Calu3 (cell line): ENCODE measurements around the gene C5orf63. TPM values are rescaled to one million over a fixed set of nuclear protein-coding genes. Genes with fewer than 3 reads are reported as not detected.

Source experiments
- BruUV-seq: library from RNA; stranded (reverse); fragments of 400-500 nt; replicated peaks from 2 replicates; lab custom pipeline; 2021; lab: Mats Ljungman, UMichigan
- CTCF ChIA-PET: fragments of 300-600 bp; sonication (Branson Sonifier 250); formaldehyde crosslinking; loops from one replicate; lab custom pipeline; 2022; ENCODE audit warnings: antibody characterized with exemption; lab: Charles Lee
- DNase-seq: peaks from one replicate; pipeline ENCODE4 v3.0.0; 2022
- H3K27ac Mint-ChIP-seq: one replicate; pipeline ENCODE4 v1.8.0; 2022; ENCODE audit warnings: mixed read lengths; ENCODE audit not compliant: unreplicated experiment
- H3K27me3 Mint-ChIP-seq: one replicate; pipeline ENCODE4 v1.8.0; 2022; ENCODE audit warnings: mixed read lengths; ENCODE audit not compliant: unreplicated experiment
- H3K36me3 Mint-ChIP-seq: one replicate; pipeline ENCODE4 v1.8.0; 2022; ENCODE audit warnings: mild to moderate bottlenecking, moderate library complexity, mixed read lengths; ENCODE audit not compliant: insufficient read depth, unreplicated experiment
- H3K4me1 Mint-ChIP-seq: one replicate; pipeline ENCODE4 v1.8.0; 2022; ENCODE audit warnings: mild to moderate bottlenecking, low read depth, mixed read lengths; ENCODE audit not compliant: unreplicated experiment
- H3K4me3 Mint-ChIP-seq: one replicate; pipeline ENCODE4 v1.8.0; 2022; ENCODE audit warnings: mild to moderate bottlenecking, low read depth, moderate library complexity, mixed read lengths; ENCODE audit not compliant: unreplicated experiment
- H3K9me3 Mint-ChIP-seq: one replicate; pipeline ENCODE4 v1.8.0; 2022; ENCODE audit warnings: low read depth, mixed read lengths; ENCODE audit not compliant: unreplicated experiment
- intact Hi-C: fragments of 100-400 bp; cut with micrococcal nuclease; formaldehyde crosslinking; loops from one replicate; pipeline ENCODE4 v1.10.0; 2022; ENCODE audit not compliant: unreplicated experiment
- total RNA-seq: library from RNA; stranded (reverse); gene quantifications from 2 replicates; pipeline ENCODE4 v1.2.3, GENCODE V29; 2022
- TF ChIP-seq, protein P1 (sequence below): fragments of 200-600 bp; IDR thresholded peaks from one replicate; pipeline ENCODE4 v1.8.0; 2022; ENCODE audit warnings: antibody characterized with exemption; ENCODE audit not compliant: unreplicated experiment

The C5orf63 gene
- total RNA-seq, 1 experiment from 2014 or later, result 13.2 TPM

DNA sequence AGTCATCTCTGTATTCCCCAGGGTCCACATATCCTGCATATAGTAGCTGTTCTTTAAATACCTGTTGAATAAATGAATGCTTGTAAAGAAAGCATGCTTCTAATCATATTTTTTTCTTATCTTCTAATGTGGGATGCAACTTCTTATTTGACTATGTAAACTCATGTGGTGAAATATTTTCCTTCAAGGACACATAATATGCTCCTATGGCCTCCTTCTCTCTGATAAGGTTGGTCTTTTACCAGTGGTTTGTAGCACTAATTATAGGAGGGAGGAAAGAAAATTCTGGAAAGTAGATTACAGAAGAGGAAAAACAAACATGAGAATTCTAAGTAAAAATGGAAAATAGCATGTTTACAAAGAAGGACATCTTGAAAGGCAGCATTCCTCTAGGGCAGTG is 28.6 kb upstream of the C5orf63 start:
- Mint-ChIP-seq H3K4me1 (no peaks in the 10 kb centered on the region), H3K36me3 (no peaks in the 10 kb centered on the region), H3K27ac (no peak overlapping the region), H3K9me3 (no peaks in the 10 kb centered on the region), H3K4me3 (no peak overlapping the region), H3K27me3 (peaks cover 37% of the 10 kb centered on the region)
- intact Hi-C loops, result no loop called here
- TF ChIP-seq, protein P1, sequence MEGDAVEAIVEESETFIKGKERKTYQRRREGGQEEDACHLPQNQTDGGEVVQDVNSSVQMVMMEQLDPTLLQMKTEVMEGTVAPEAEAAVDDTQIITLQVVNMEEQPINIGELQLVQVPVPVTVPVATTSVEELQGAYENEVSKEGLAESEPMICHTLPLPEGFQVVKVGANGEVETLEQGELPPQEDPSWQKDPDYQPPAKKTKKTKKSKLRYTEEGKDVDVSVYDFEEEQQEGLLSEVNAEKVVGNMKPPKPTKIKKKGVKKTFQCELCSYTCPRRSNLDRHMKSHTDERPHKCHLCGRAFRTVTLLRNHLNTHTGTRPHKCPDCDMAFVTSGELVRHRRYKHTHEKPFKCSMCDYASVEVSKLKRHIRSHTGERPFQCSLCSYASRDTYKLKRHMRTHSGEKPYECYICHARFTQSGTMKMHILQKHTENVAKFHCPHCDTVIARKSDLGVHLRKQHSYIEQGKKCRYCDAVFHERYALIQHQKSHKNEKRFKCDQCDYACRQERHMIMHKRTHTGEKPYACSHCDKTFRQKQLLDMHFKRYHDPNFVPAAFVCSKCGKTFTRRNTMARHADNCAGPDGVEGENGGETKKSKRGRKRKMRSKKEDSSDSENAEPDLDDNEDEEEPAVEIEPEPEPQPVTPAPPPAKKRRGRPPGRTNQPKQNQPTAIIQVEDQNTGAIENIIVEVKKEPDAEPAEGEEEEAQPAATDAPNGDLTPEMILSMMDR, result no peak
- no TSS peak for BruUV-seq
- DNase-seq, result no peak
- CTCF ChIA-PET, result no interaction called here

DNA sequence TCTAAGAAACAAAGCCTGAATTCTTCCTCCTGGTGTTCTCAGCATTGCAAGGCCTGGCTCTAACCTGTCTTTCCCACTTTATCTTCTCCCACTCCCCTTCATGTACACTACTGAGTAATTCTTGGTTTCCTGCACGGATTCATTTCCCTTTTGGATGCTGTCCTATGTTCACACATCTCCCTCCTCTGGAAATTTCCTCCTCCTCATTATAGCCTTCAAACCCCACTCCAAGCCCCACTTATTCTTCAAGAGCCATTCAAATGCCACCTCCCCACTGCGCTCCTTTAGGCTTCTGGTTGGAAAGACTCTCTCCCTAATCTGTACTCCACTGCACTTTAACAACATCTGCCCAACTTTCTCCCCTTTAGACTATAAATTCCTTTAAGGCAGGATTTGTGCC is 28.2 kb upstream of the C5orf63 start:
- peaks cover 41% of the 10 kb centered on the region for H3K27me3 Mint-ChIP-seq
- no peak overlapping the region for H3K27ac Mint-ChIP-seq
- CTCF ChIA-PET, result no interaction called here
- no peaks in the 10 kb centered on the region for H3K36me3 Mint-ChIP-seq
- TF ChIP-seq, protein P1, result no peak
- no peaks in the 10 kb centered on the region for H3K4me1 Mint-ChIP-seq
- no peaks in the 10 kb centered on the region for H3K9me3 Mint-ChIP-seq
- no peak overlapping the region for H3K4me3 Mint-ChIP-seq
- no peak for DNase-seq
- no TSS peak for BruUV-seq
- intact Hi-C loops, result no loop called here

DNA sequence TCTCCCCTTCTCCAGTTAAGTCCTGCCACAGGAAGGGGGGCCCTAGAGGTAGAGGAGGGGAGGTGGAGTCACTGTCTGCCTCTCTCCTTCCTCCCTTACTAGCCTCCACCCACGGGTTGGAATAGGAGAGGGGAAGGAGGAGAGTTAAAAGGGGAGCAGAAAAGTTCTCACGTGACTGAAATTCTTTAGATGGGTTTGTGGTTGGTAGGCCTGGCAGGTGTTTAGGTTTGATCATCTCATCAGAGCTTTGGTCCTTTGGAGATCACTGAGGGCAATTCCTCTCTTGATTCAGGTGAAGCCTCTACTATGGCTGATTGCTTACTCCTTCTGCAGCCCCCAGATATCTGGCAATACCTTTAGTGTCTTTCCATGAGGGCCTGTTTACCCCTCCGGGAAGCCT is 24.9 kb upstream of the C5orf63 start:
- Mint-ChIP-seq H3K9me3 (no peaks in the 10 kb centered on the region), H3K4me1 (no peaks in the 10 kb centered on the region), H3K36me3 (no peaks in the 10 kb centered on the region), H3K4me3 (no peak overlapping the region), H3K27ac (no peak overlapping the region), H3K27me3 (peaks cover 41% of the 10 kb centered on the region)
- BruUV-seq, result no TSS peak
- intact Hi-C loops, result no loop called here
- TF ChIP-seq, protein P1, result no peak
- CTCF ChIA-PET, result no interaction called here
- DNase-seq, result no peak

DNA sequence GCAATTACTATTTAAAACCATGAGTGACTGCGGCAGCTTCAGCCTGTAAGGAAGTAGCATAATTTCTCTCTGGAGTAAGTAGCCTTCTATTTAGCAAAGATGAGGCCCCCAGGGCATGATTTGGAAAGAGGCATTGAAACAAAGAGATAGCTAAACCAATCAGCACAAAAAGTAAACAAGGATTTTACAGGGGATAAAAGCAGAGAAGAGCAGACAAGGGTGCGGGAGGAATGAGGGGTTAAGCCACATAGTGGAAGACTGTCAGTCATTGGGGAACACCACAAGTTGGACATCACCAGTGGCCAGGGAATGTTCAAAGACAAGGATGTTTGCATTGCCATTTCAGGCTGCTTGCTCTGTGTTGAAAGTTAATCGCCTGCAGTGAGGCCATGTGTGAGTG is 24.0 kb upstream of the C5orf63 start:
- no peak overlapping the region for H3K4me3 Mint-ChIP-seq
- no peaks in the 10 kb centered on the region for H3K9me3 Mint-ChIP-seq
- TF ChIP-seq, protein P1, result no peak
- CTCF ChIA-PET, result no interaction called here
- no peaks in the 10 kb centered on the region for H3K36me3 Mint-ChIP-seq
- no TSS peak for BruUV-seq
- no peak for DNase-seq
- peaks cover 40% of the 10 kb centered on the region for H3K27me3 Mint-ChIP-seq
- intact Hi-C loops, result no loop called here
- H3K4me1 Mint-ChIP-seq, result no peaks in the 10 kb centered on the region
- H3K27ac Mint-ChIP-seq, result no peak overlapping the region
